ENCODE measurements around the gene CAPS2. TPM values are rescaled to one million over a fixed set of nuclear protein-coding genes. Genes with fewer than 3 reads are reported as not detected.

Gene CAPS2
- polyA plus RNA-seq (2013, experiment 1 of 2) = 7.2 TPM
- 7.6 TPM for polyA plus RNA-seq (2013, experiment 2 of 2)

GRCh38 chr12:75329918-75330826 lies at the start of gene CAPS2:
TSS of gene CAPS2 (minus strand) at chr12:75330324. CDS start at chr12:75326498, 3,826 bp downstream.
- Histone ChIP-seq H2BK15ac (ENCODE audit: low read length) (no peak within 1 kb of the TSS), H3K79me1 (ENCODE audit: low read depth, low read length) (no peaks in the 10 kb centered on the region), H2BK12ac (ENCODE audit: low read length) (no peak within 1 kb of the TSS), H3K9ac (ENCODE audit: low read depth, low read length, poor library complexity) (no peak within 1 kb of the TSS), H2BK5ac (ENCODE audit: low read length) (peak within 1 kb of the TSS; percentile 94), H3K27ac (replicated peaks; ENCODE audit: low read length) (peak within 1 kb of the TSS; percentile 87), H3K4me3 (ENCODE audit: low read length in 2 of 2) (peak within 1 kb of the TSS; percentile 41 to 77), H4K91ac (ENCODE audit: low read depth, low read length, poor library complexity) (no peak within 1 kb of the TSS), H2AK5ac (ENCODE audit: low read depth, low read length) (no peak within 1 kb of the TSS), H2BK120ac (ENCODE audit: low read depth, low read length) (no peak within 1 kb of the TSS), H3K18ac (ENCODE audit: low read length) (peak within 1 kb of the TSS; percentile 91), H3K27me3 (ENCODE audit: control insufficient read depth in 3 of 3, insufficient read depth in 3 of 3, low read depth in 1 of 3, low read length in 3 of 3) (no peaks in the 10 kb centered on the region), H3K14ac (ENCODE audit: low read length) (no peak within 1 kb of the TSS), H2AFZ (ENCODE audit: low read length) (peak within 1 kb of the TSS; percentile 85), H3K4me2 (ENCODE audit: insufficient read depth, low read length, poor library complexity, severe bottlenecking) (peak within 1 kb of the TSS; percentile 64), H3K9me3 (replicated peaks in 1 of 2; ENCODE audit: control insufficient read depth in 2 of 2, insufficient read depth in 1 of 2, low read depth in 1 of 2, low read length in 2 of 2) (no peaks in the 10 kb centered on the region), H3K4me1 (ENCODE audit: control insufficient read depth in 2 of 2, insufficient read depth in 1 of 2, low read depth in 1 of 2, low read length in 2 of 2) (peaks cover 3 to 4% of the 10 kb centered on the region in 2 donors), H3K4ac (ENCODE audit: low read length) (no peak within 1 kb of the TSS), H3K36me3 (replicated peaks in 1 of 2; ENCODE audit: control insufficient read depth in 2 of 2, insufficient read depth in 2 of 2, low read length in 2 of 2) (no peaks in the 10 kb centered on the region), H3K23ac (ENCODE audit: low read depth, low read length, poor library complexity) (no peak within 1 kb of the TSS), H4K8ac (ENCODE audit: low read depth, low read length) (no peak within 1 kb of the TSS)
- peak; percentile 85 for DNase-seq (ENCODE audit: low spot score)
- WGBS, 2 donors (ENCODE audit: extremely low coverage in 2 of 2, insufficient read length in 2 of 2, insufficient replicate concordance in 1 of 2) = no CpG with 5 or more reads among the region's 40 CpGs

DNA sequence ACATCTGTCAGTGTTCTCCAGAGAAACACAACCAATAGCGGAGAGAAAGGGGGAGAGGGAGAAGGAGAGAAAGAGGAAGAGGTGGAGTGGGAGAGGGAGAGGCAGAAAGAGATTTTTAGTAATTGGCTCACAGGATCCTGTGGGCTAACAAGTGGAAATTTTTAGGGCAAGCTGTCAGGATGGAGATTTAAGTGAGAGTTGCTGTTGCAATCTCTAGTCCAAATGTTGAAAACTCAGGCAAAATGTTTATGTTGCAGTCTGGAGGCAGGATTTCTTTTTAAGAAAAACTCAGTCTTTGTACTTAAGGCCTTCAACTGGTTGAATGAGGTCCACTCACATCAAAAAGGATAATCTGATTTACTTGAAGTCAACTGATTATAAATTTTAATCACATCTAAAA lies 48.2 kb upstream of the CAPS2 start:
- no peak overlapping the region for H3K27ac ChIP-seq (replicated peaks; ENCODE audit: low read length)
- no peak for DNase-seq (ENCODE audit: low spot score)
- H3K4me1 ChIP-seq (ENCODE audit: control insufficient read depth in 2 of 2, insufficient read depth in 1 of 2, low read depth in 1 of 2, low read length in 2 of 2) = peaks cover 0 to 5% of the 10 kb centered on the region in 2 donors
- no peak overlapping the region for H2BK15ac ChIP-seq (ENCODE audit: low read length)
- H3K4me3 ChIP-seq (ENCODE audit: low read length in 2 of 2) = no peak overlapping the region
- no peak overlapping the region for H4K91ac ChIP-seq (ENCODE audit: low read depth, low read length, poor library complexity)
- H3K27me3 ChIP-seq (ENCODE audit: control insufficient read depth in 3 of 3, insufficient read depth in 3 of 3, low read depth in 1 of 3, low read length in 3 of 3) = no peaks in the 10 kb centered on the region
- H3K9me3 ChIP-seq (replicated peaks in 1 of 2; ENCODE audit: control insufficient read depth in 2 of 2, insufficient read depth in 1 of 2, low read depth in 1 of 2, low read length in 2 of 2) = peaks cover 0 to 3% of the 10 kb centered on the region in 2 donors
- H3K14ac ChIP-seq (ENCODE audit: low read length) = no peak overlapping the region
- H3K9ac ChIP-seq (ENCODE audit: low read depth, low read length, poor library complexity) = no peak overlapping the region
- H3K36me3 ChIP-seq (replicated peaks in 1 of 2; ENCODE audit: control insufficient read depth in 2 of 2, insufficient read depth in 2 of 2, low read length in 2 of 2) = no peaks in the 10 kb centered on the region
- H3K79me1 ChIP-seq (ENCODE audit: low read depth, low read length) = no peaks in the 10 kb centered on the region
- H3K23ac ChIP-seq (ENCODE audit: low read depth, low read length, poor library complexity) = no peak overlapping the region
- no peak overlapping the region for H2AK5ac ChIP-seq (ENCODE audit: low read depth, low read length)
- H3K4me2 ChIP-seq (ENCODE audit: insufficient read depth, low read length, poor library complexity, severe bottlenecking) = no peak overlapping the region
- H2AFZ ChIP-seq (ENCODE audit: low read length) = no peak overlapping the region
- H4K8ac ChIP-seq (ENCODE audit: low read depth, low read length) = no peak overlapping the region
- no peak overlapping the region for H3K18ac ChIP-seq (ENCODE audit: low read length)
- no peak overlapping the region for H2BK5ac ChIP-seq (ENCODE audit: low read length)
- no peak overlapping the region for H2BK12ac ChIP-seq (ENCODE audit: low read length)
- H3K4ac ChIP-seq (ENCODE audit: low read length) = no peak overlapping the region
- no CpG with 5 or more reads among the region's 1 CpG for WGBS, 2 donors (ENCODE audit: extremely low coverage in 2 of 2, insufficient read length in 2 of 2, insufficient replicate concordance in 1 of 2)
- no peak overlapping the region for H2BK120ac ChIP-seq (ENCODE audit: low read depth, low read length)

- Histone ChIP-seq H3K18ac (ENCODE audit: low read length) (no peak overlapping the region), H2AK5ac (ENCODE audit: low read depth, low read length) (no peak overlapping the region), H3K9ac (ENCODE audit: low read depth, low read length, poor library complexity) (no peak overlapping the region), H3K4ac (ENCODE audit: low read length) (no peak overlapping the region), H3K27ac (replicated peaks; ENCODE audit: low read length) (no peak overlapping the region), H3K36me3 (replicated peaks in 1 of 2; ENCODE audit: control insufficient read depth in 2 of 2, insufficient read depth in 2 of 2, low read length in 2 of 2) (no peaks in the 10 kb centered on the region), H4K91ac (ENCODE audit: low read depth, low read length, poor library complexity) (no peak overlapping the region), H4K8ac (ENCODE audit: low read depth, low read length) (no peak overlapping the region), H2BK12ac (ENCODE audit: low read length) (no peak overlapping the region), H3K14ac (ENCODE audit: low read length) (no peak overlapping the region), H3K27me3 (ENCODE audit: control insufficient read depth in 3 of 3, insufficient read depth in 3 of 3, low read depth in 1 of 3, low read length in 3 of 3) (no peaks in the 10 kb centered on the region), H3K4me1 (ENCODE audit: control insufficient read depth in 2 of 2, insufficient read depth in 1 of 2, low read depth in 1 of 2, low read length in 2 of 2) (peaks cover 0 to 5% of the 10 kb centered on the region in 2 donors), H3K4me3 (ENCODE audit: low read length in 2 of 2) (no peak overlapping the region), H2AFZ (ENCODE audit: low read length) (no peak overlapping the region), H2BK5ac (ENCODE audit: low read length) (no peak overlapping the region), H3K9me3 (replicated peaks in 1 of 2; ENCODE audit: control insufficient read depth in 2 of 2, insufficient read depth in 1 of 2, low read depth in 1 of 2, low read length in 2 of 2) (peaks cover 0 to 3% of the 10 kb centered on the region in 2 donors), H3K4me2 (ENCODE audit: insufficient read depth, low read length, poor library complexity, severe bottlenecking) (no peak overlapping the region), H3K23ac (ENCODE audit: low read depth, low read length, poor library complexity) (no peak overlapping the region), H3K79me1 (ENCODE audit: low read depth, low read length) (no peaks in the 10 kb centered on the region), H2BK15ac (ENCODE audit: low read length) (no peak overlapping the region), H2BK120ac (ENCODE audit: low read depth, low read length) (no peak overlapping the region)
- no CpG with 5 or more reads among the region's 2 CpGs for WGBS, 2 donors (ENCODE audit: extremely low coverage in 2 of 2, insufficient read length in 2 of 2, insufficient replicate concordance in 1 of 2)
- no peak for DNase-seq (ENCODE audit: low spot score)
Measured at GRCh38 chr12:75374971-75375370, 44.8 kb upstream of the CAPS2 start.

DNA sequence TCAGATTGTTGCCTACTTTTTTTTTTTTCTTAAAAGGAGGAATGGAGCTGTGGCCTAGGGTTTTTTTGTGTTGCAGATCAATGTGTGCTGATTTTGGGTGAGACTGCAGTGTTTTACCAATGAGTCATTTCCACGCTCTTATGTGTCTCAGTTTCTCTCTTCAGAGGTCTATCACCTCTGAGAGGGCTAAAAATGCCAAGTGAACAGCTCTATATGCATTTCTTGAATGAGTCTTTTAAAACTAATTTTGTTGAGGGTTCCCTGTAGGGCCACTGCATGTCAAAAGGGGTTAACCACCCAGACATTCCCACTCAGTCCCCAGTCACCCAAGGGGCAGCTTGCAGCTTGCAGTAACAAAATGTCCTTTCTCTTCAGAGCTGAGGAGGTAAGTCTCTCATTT lies 36.5 kb upstream of the CAPS2 start:
- no peak overlapping the region for H3K4ac ChIP-seq (ENCODE audit: low read length)
- no peaks in the 10 kb centered on the region for H3K79me1 ChIP-seq (ENCODE audit: low read depth, low read length)
- no peak overlapping the region for H3K27ac ChIP-seq (replicated peaks; ENCODE audit: low read length)
- peaks cover 2 to 5% of the 10 kb centered on the region in 2 donors for H3K4me1 ChIP-seq (ENCODE audit: control insufficient read depth in 2 of 2, insufficient read depth in 1 of 2, low read depth in 1 of 2, low read length in 2 of 2)
- no peak overlapping the region for H4K8ac ChIP-seq (ENCODE audit: low read depth, low read length)
- H3K36me3 ChIP-seq (replicated peaks in 1 of 2; ENCODE audit: control insufficient read depth in 2 of 2, insufficient read depth in 2 of 2, low read length in 2 of 2) = no peaks in the 10 kb centered on the region
- no peak overlapping the region for H3K4me2 ChIP-seq (ENCODE audit: insufficient read depth, low read length, poor library complexity, severe bottlenecking)
- no peaks in the 10 kb centered on the region for H3K27me3 ChIP-seq (ENCODE audit: control insufficient read depth in 3 of 3, insufficient read depth in 3 of 3, low read depth in 1 of 3, low read length in 3 of 3)
- H3K9me3 ChIP-seq (replicated peaks in 1 of 2; ENCODE audit: control insufficient read depth in 2 of 2, insufficient read depth in 1 of 2, low read depth in 1 of 2, low read length in 2 of 2) = no peaks in the 10 kb centered on the region
- no peak overlapping the region for H3K23ac ChIP-seq (ENCODE audit: low read depth, low read length, poor library complexity)
- no peak overlapping the region for H4K91ac ChIP-seq (ENCODE audit: low read depth, low read length, poor library complexity)
- no peak overlapping the region for H3K9ac ChIP-seq (ENCODE audit: low read depth, low read length, poor library complexity)
- H3K18ac ChIP-seq (ENCODE audit: low read length) = no peak overlapping the region
- H2AFZ ChIP-seq (ENCODE audit: low read length) = peak overlapping the region; percentile 24
- H2AK5ac ChIP-seq (ENCODE audit: low read depth, low read length) = no peak overlapping the region
- no CpG with 5 or more reads among the region's 1 CpG for WGBS, 2 donors (ENCODE audit: extremely low coverage in 2 of 2, insufficient read length in 2 of 2, insufficient replicate concordance in 1 of 2)
- no peak overlapping the region for H2BK120ac ChIP-seq (ENCODE audit: low read depth, low read length)
- H2BK12ac ChIP-seq (ENCODE audit: low read length) = no peak overlapping the region
- no peak overlapping the region for H2BK5ac ChIP-seq (ENCODE audit: low read length)
- no peak overlapping the region for H3K14ac ChIP-seq (ENCODE audit: low read length)
- H3K4me3 ChIP-seq (ENCODE audit: low read length in 2 of 2) = no peak overlapping the region
- DNase-seq (ENCODE audit: low spot score) = no peak
- H2BK15ac ChIP-seq (ENCODE audit: low read length) = no peak overlapping the region
